OCI-LY1 (cell line): ENCODE results near the gene PCSK5.

Experiments used
- H2AFZ ChIP-seq: fragments of 200-600 bp; sonication (generic), shearing (Covaris generic); 2 replicates; pipeline ENCODE4 v1.6.0; 2014; ENCODE audit warnings: antibody characterized with exemption, mild to moderate bottlenecking, low read length
- H3F3A ChIP-seq: fragments of 200-600 bp; sonication (generic), shearing (Covaris generic); 2 replicates; pipeline ENCODE4 v1.6.0; 2014; ENCODE audit warnings: mild to moderate bottlenecking, antibody characterized with exemption, low read length, moderate library complexity; ENCODE audit not compliant: insufficient read depth
- H3K27ac ChIP-seq: fragments of 200-600 bp; sonication (generic); 2 replicates; pipeline ENCODE4 v1.5.1; 2014; ENCODE audit warnings: low read length, mixed run types, mild to moderate bottlenecking, low read depth; ENCODE audit not compliant: poor library complexity, severe bottlenecking
- H3K27me3 ChIP-seq: fragments of 200-600 bp; sonication (generic); 2 replicates; pipeline ENCODE4 v1.6.0; 2014; ENCODE audit warnings: antibody characterized with exemption, mild to moderate bottlenecking, low read length, moderate library complexity; ENCODE audit not compliant: insufficient read depth
- H3K36me3 ChIP-seq: fragments of 200-600 bp; sonication (generic); 2 replicates; pipeline ENCODE4 v1.6.1; 2014; ENCODE audit warnings: mild to moderate bottlenecking, antibody characterized with exemption, low read length, moderate library complexity, mixed read lengths; ENCODE audit not compliant: insufficient read depth
- H3K4me1 ChIP-seq: fragments of 200-600 bp; sonication (generic); 2 replicates; pipeline ENCODE4 v1.5.1; 2014; ENCODE audit warnings: mild to moderate bottlenecking, low read length, moderate library complexity; ENCODE audit not compliant: insufficient read depth, severe bottlenecking
- H3K4me2 ChIP-seq: fragments of 200-600 bp; sonication (generic), shearing (Covaris generic); 2 replicates; pipeline ENCODE4 v1.6.1; 2014; ENCODE audit warnings: low read length
- H3K4me3 ChIP-seq: fragments of 200-600 bp; sonication (generic); 2 replicates; pipeline ENCODE4 v1.5.1; 2014; ENCODE audit warnings: low read length, low read depth, mild to moderate bottlenecking, mixed read lengths; ENCODE audit not compliant: poor library complexity, severe bottlenecking
- H3K79me2 ChIP-seq: fragments of 200-600 bp; shearing (Covaris generic); 2 replicates; pipeline ENCODE4 v1.6.1; 2016; ENCODE audit warnings: mixed run types, low read length, mixed read lengths; ENCODE audit not compliant: insufficient read depth
- H3K9ac ChIP-seq: fragments of 200-600 bp; sonication (generic), shearing (Covaris generic); 2 replicates; pipeline ENCODE4 v1.6.1; 2014; ENCODE audit warnings: mild to moderate bottlenecking, low read length, mixed read lengths
- H3K9me2 ChIP-seq: fragments of 200-600 bp; sonication (generic), shearing (Covaris generic); 2 replicates; pipeline ENCODE4 v1.6.1; 2014; ENCODE audit warnings: low read depth, mild to moderate bottlenecking, low read length, mixed read lengths
- H3K9me3 ChIP-seq: fragments of 200-600 bp; shearing (Covaris generic); 2 replicates; pipeline ENCODE4 v1.6.1; 2014; ENCODE audit warnings: low read length, mixed read lengths
- H4K20me1 ChIP-seq: fragments of 200-600 bp; sonication (generic), shearing (Covaris generic); 2 replicates; pipeline ENCODE4 v1.6.0; 2016; ENCODE audit warnings: mild to moderate bottlenecking, low read length; ENCODE audit not compliant: insufficient read depth
- EZH2 ChIP-seq: fragments of 200-600 bp; sonication (generic), shearing (Covaris generic); IDR thresholded peaks from 2 replicates; pipeline ENCODE4 v1.8.0; 2017; ENCODE audit warnings: borderline replicate concordance, mixed run types, mild to moderate bottlenecking, antibody characterized with exemption, low read length, moderate library complexity, mixed read lengths
- TF ChIP-seq, protein P1 (sequence below): fragments of 200-600 bp; sonication (generic), shearing (Covaris generic); IDR thresholded peaks from 2 replicates; pipeline ENCODE4 v1.5.1; 2017; ENCODE audit warnings: mild to moderate bottlenecking, antibody characterized with exemption, low read length, moderate library complexity, mixed read lengths

The PCSK5 gene

DNA sequence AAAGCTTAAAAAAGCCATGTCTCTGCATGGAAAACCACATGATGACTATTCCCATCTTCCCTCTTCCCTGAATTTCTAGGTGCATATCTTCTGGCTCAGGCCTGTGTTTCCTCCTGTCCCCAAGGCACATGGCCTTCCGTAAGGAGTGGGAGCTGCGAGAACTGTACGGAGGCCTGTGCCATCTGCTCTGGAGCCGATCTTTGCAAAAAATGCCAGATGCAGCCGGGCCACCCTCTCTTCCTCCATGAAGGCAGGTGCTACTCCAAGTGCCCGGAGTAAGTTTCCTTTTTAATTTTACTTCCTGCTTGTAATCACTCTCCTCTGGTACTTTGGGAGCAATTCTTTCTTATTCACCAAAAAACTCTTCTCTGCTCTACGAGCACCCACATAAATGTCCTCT lies 420.1 kb downstream of the PCSK5 start:
- H3F3A ChIP-seq = no peaks in the 10 kb centered on the region
- no peaks in the 10 kb centered on the region for H4K20me1 ChIP-seq
- H2AFZ ChIP-seq = no peak overlapping the region
- no peak overlapping the region for H3K9ac ChIP-seq
- TF ChIP-seq, protein P1, sequence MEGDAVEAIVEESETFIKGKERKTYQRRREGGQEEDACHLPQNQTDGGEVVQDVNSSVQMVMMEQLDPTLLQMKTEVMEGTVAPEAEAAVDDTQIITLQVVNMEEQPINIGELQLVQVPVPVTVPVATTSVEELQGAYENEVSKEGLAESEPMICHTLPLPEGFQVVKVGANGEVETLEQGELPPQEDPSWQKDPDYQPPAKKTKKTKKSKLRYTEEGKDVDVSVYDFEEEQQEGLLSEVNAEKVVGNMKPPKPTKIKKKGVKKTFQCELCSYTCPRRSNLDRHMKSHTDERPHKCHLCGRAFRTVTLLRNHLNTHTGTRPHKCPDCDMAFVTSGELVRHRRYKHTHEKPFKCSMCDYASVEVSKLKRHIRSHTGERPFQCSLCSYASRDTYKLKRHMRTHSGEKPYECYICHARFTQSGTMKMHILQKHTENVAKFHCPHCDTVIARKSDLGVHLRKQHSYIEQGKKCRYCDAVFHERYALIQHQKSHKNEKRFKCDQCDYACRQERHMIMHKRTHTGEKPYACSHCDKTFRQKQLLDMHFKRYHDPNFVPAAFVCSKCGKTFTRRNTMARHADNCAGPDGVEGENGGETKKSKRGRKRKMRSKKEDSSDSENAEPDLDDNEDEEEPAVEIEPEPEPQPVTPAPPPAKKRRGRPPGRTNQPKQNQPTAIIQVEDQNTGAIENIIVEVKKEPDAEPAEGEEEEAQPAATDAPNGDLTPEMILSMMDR = no peak
- no peak for TF ChIP-seq EZH2
- no peaks in the 10 kb centered on the region for H3K9me2 ChIP-seq
- no peak overlapping the region for H3K4me3 ChIP-seq
- no peak overlapping the region for H3K4me2 ChIP-seq
- H3K79me2 ChIP-seq = no peaks in the 10 kb centered on the region
- H3K27me3 ChIP-seq = no peaks in the 10 kb centered on the region
- no peak overlapping the region for H3K27ac ChIP-seq
- no peaks in the 10 kb centered on the region for H3K36me3 ChIP-seq
- H3K4me1 ChIP-seq = peaks cover 9% of the 10 kb centered on the region
- H3K9me3 ChIP-seq = no peaks in the 10 kb centered on the region

DNA sequence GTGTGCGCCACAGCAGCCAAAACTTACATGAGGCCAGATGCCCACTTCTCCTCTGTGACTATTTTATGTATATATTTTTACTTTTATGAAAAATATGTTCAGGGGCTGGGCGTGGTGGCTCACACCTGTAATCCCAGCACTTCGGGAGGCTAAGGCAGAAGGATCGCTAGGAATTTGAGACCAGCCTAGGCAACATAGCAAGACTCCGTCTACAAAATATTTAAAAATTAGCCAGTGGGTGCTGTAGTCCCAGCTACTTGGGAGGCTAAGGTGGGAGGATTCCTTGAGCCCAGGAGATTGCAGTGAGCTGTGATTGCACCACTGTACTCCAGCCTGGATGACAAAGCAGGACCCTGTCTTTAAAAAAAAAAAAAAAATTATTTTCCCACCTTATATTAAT lies 420.5 kb downstream of the PCSK5 start:
- Histone ChIP-seq H3K9me3 (no peaks in the 10 kb centered on the region), H3K9me2 (no peaks in the 10 kb centered on the region), H3K4me1 (peaks cover 9% of the 10 kb centered on the region), H2AFZ (no peak overlapping the region), H3K79me2 (no peaks in the 10 kb centered on the region), H3K36me3 (no peaks in the 10 kb centered on the region), H3F3A (no peaks in the 10 kb centered on the region), H3K4me2 (no peak overlapping the region), H3K27me3 (no peaks in the 10 kb centered on the region), H3K27ac (no peak overlapping the region), H3K9ac (no peak overlapping the region), H3K4me3 (no peak overlapping the region), H4K20me1 (no peaks in the 10 kb centered on the region)
- TF ChIP-seq, protein P1 = no peak
- no peak for TF ChIP-seq EZH2

DNA sequence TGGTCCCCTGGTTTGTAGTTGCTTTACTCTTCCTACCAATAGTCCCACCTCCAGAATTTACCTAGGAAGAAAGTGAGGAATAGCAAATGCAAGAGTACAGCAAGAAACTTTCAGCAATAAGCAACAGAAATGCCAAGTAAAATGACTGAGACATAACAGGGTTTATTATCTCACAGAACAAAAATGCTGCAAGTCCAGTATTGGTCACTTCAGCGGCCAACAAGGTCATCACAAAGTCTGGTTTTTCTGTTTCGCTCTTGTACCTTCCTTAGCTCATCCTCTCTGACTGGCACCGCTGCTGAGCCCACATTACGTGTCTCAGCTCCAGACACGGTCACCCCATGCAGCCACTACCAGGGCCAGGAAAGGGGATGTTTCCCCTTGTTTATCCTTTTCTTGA lies 421.1 kb downstream of the PCSK5 start:
- TF ChIP-seq, protein P1 = no peak
- no peak for TF ChIP-seq EZH2
- H3K36me3 ChIP-seq = no peaks in the 10 kb centered on the region
- H4K20me1 ChIP-seq = no peaks in the 10 kb centered on the region
- no peaks in the 10 kb centered on the region for H3K79me2 ChIP-seq
- H3K9ac ChIP-seq = no peak overlapping the region
- H3F3A ChIP-seq = no peaks in the 10 kb centered on the region
- no peak overlapping the region for H3K27ac ChIP-seq
- no peak overlapping the region for H2AFZ ChIP-seq
- no peaks in the 10 kb centered on the region for H3K9me3 ChIP-seq
- no peaks in the 10 kb centered on the region for H3K9me2 ChIP-seq
- no peak overlapping the region for H3K4me3 ChIP-seq
- peaks cover 9% of the 10 kb centered on the region for H3K4me1 ChIP-seq
- H3K4me2 ChIP-seq = no peak overlapping the region
- H3K27me3 ChIP-seq = no peaks in the 10 kb centered on the region
